GM12891 (cell line): Measurements from ENCODE around the gene ZNF407.

Experiments
- PAX5 ChIP-seq: IDR thresholded peaks from 2 replicates; pipeline ENCODE4 v1.6.1; 2011; ENCODE audit warnings: low read length, moderate library complexity, mild to moderate bottlenecking; ENCODE audit not compliant: insufficient read depth, severe bottlenecking
- POLR2A ChIP-seq: IDR thresholded peaks from 2 replicates; pipeline ENCODE4 v1.6.1; 2011; ENCODE audit warnings: low read depth, low read length, control low read depth
- TAF1 ChIP-seq: IDR thresholded peaks from 2 replicates; pipeline ENCODE4 v1.6.1; 2011; ENCODE audit warnings: low read depth, low read length, control low read depth

DNA sequence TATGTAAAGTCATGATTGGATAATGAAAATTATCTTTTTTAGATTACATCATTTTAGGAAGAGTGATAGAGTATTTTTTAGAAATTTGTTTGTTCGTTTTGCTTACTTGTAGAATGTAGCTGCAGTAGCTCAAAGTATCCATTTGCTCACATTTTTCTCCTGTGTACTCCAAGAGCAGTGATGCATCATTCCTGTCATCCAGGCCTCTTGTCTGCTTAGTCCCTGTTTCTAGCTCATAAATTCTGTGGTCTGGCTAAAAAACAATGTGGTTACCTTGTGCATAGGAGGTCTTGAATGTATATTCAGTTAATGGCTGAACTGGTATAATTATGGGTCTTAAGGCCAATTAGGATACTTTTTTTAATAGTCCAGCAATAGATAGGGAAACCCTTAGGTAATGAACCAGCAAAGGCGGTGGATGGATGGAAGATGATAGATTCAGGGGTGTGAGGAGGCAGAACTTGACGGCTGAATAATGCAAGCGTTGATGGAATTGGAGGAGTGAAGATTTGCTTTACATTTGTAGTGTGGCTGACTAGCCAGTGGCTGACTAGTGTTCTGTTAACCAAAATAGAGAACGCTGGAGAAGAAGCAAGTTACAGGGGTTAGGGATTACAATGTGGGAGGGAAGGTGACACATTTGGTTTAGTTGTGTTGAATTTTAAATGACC, 145.0 kb downstream of the ZNF407 start:
- TF ChIP-seq POLR2A = no peak
- TF ChIP-seq PAX5 = no peak
- TF ChIP-seq TAF1 = no peak
